Skeletal muscle cell (primary cell): ENCODE data around the gene ZNRD2.

Experiments
- DNase-seq: peaks from one replicate; pipeline ENCODE4 v3.0.0-alpha.2; 2010; ENCODE audit warnings: low read depth
- H3K4me3 ChIP-seq: 2 replicates; pipeline ENCODE4 v1.5.1; 2011; ENCODE audit warnings: low read depth, mild to moderate bottlenecking, control low read depth, low read length, moderate library complexity

Gene ZNRD2

GRCh38 chr11:65599216-65599954 lies 29.1 kb downstream of the ZNRD2 start:
- no peak for DNase-seq
- no peak overlapping the region for H3K4me3 ChIP-seq

GRCh38 chr11:65599955-65600246 lies 29.6 kb downstream of the ZNRD2 start:
- H3K4me3 ChIP-seq: no peak overlapping the region
- DNase-seq: no peak

GRCh38 chr11:65604258-65604657 lies 34.0 kb downstream of the ZNRD2 start:
- H3K4me3 ChIP-seq: no peak overlapping the region
- no peak for DNase-seq

- peak overlapping the region; percentile 35 for H3K4me3 ChIP-seq
Observed at GRCh38 chr11:65606876-65607613, 36.8 kb downstream of the ZNRD2 start.

GRCh38 chr11:65607614-65608426 lies 37.5 kb downstream of the ZNRD2 start:
- DNase-seq: no peak
- peak overlapping the region; percentile 35 for H3K4me3 ChIP-seq

More at GRCh38 chr11:65606876-65607613, 36.8 kb downstream of the ZNRD2 start:
- peak; percentile 84 for DNase-seq

GRCh38 chr11:65609229-65609628 lies 39.0 kb downstream of the ZNRD2 start:
- H3K4me3 ChIP-seq: no peak overlapping the region
- DNase-seq: no peak

- DNase-seq: no peak
- H3K4me3 ChIP-seq: no peak overlapping the region
Observed at GRCh38 chr11:65609665-65610064, 39.4 kb downstream of the ZNRD2 start.

- no peak overlapping the region for H3K4me3 ChIP-seq
- DNase-seq: no peak
Observed at GRCh38 chr11:65610404-65610803, 40.1 kb downstream of the ZNRD2 start.

GRCh38 chr11:65611028-65611757 lies 40.9 kb downstream of the ZNRD2 start:
- H3K4me3 ChIP-seq: peak overlapping the region; percentile 62
- DNase-seq: no peak

GRCh38 chr11:65611758-65612603 lies 41.7 kb downstream of the ZNRD2 start:
- peak overlapping the region; percentile 62 for H3K4me3 ChIP-seq
- DNase-seq: no peak

GRCh38 chr11:65612691-65613090 lies 42.4 kb downstream of the ZNRD2 start:
- no peak for DNase-seq
- peak overlapping the region; percentile 62 for H3K4me3 ChIP-seq

- H3K4me3 ChIP-seq: peak overlapping the region; percentile 62
- no peak for DNase-seq
Observed at GRCh38 chr11:65613091-65613928, 43.0 kb downstream of the ZNRD2 start.

GRCh38 chr11:65615229-65615949 lies 45.1 kb downstream of the ZNRD2 start, which contains the start of gene PCNX3:
Gene PCNX3 (plus strand): TSS chr11:65615776. CDS start chr11:65616312, 536 bp downstream.
- H3K4me3 ChIP-seq: peak within 1 kb of the TSS; percentile 83
- peak; percentile 99 for DNase-seq

GRCh38 chr11:65615950-65616574 lies 45.8 kb downstream of the ZNRD2 start:
- H3K4me3 ChIP-seq: peak overlapping the region; percentile 83
- no peak for DNase-seq

GRCh38 chr11:65616575-65617001 lies 46.3 kb downstream of the ZNRD2 start:
- no peak for DNase-seq

GRCh38 chr11:65617136-65617850 lies 47.0 kb downstream of the ZNRD2 start:
- DNase-seq: no peak
- H3K4me3 ChIP-seq: no peak overlapping the region

More at GRCh38 chr11:65616575-65617001, 46.3 kb downstream of the ZNRD2 start:
- peak overlapping the region; percentile 83 for H3K4me3 ChIP-seq
